MM.1S (cell line): ENCODE results near the gene DPY19L3.

Experiments used
- EZH2phosphoT487 ChIP-seq: fragments of 300-600 bp; sonication (generic); IDR thresholded peaks from 2 replicates; pipeline ENCODE4 v1.6.1; 2018; ENCODE audit warnings: antibody characterized with exemption, low read length
- TF ChIP-seq, protein P1 (sequence below): fragments of 300-600 bp; sonication (generic); IDR thresholded peaks from 2 replicates; pipeline ENCODE4 v1.5.1; 2016; ENCODE audit warnings: antibody characterized with exemption, low read length, mixed read lengths

DNA sequence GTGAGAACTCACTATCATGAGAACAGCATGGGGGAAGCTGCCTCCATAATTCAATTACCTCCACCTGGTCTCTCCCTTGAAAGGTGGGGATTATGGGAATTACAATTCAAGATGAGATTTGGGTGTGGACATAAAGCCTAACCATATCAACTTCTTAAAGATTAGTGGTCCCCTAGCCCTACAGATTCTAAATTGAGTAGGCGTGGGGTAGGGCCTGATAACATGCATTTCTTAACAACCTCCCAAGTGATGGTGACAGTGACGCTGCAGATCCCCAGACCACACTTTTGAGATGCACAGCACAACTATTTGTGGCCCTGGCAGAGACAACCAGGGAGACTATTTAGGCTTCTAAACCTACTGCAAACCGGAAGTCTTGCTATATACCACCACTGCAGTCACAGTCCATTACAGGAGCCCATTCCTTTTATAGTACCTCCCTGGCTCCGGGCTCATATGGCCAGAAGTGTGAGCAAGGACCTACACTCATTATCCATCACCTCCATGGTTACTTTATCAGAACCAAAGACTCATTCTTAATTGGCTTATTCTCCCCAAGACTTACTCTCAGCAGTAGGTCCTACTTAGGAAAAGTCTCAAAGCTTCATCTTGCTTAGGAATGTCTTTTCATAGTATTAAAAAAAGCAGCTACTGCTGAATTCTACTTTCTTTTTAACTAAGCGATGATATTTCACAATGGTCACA, 2.1 kb upstream of the DPY19L3 start:
- TF ChIP-seq, protein P1, sequence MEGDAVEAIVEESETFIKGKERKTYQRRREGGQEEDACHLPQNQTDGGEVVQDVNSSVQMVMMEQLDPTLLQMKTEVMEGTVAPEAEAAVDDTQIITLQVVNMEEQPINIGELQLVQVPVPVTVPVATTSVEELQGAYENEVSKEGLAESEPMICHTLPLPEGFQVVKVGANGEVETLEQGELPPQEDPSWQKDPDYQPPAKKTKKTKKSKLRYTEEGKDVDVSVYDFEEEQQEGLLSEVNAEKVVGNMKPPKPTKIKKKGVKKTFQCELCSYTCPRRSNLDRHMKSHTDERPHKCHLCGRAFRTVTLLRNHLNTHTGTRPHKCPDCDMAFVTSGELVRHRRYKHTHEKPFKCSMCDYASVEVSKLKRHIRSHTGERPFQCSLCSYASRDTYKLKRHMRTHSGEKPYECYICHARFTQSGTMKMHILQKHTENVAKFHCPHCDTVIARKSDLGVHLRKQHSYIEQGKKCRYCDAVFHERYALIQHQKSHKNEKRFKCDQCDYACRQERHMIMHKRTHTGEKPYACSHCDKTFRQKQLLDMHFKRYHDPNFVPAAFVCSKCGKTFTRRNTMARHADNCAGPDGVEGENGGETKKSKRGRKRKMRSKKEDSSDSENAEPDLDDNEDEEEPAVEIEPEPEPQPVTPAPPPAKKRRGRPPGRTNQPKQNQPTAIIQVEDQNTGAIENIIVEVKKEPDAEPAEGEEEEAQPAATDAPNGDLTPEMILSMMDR = no peak
- TF ChIP-seq EZH2phosphoT487 = no peak
